Measurements from ENCODE around the gene FGD2. TPM values are rescaled to one million over a fixed set of nuclear protein-coding genes. Genes with fewer than 3 reads are reported as not detected.
"Not testable (repeated sequence)": the region's sequence is repeated elsewhere in the genome, so short reads cannot be mapped to it uniquely, and the experiment has no call there.

FGD2 gene
- total and polyA plus RNA-seq, 2 donors (not counting 3 experiments of a cell fraction or from before 2014, with no cell fraction given) = not detected

GRCh38 chr6:36989264-36989663, 16.2 kb upstream of the FGD2 start:
- no TSS peak for BruUV-seq (replicated peaks)
- H4K20me1 ChIP-seq (replicated peaks; ENCODE audit: control insufficient read depth, extremely low read depth, insufficient read depth, low read length) = no peaks in the 10 kb centered on the region
- dilution Hi-C loops (cut with MboI; ENCODE audit: extremely low pct_ligation_motif_present, low sequenced_read_pairs) (no loop called here), intact Hi-C loops (cut with micrococcal nuclease) (loop anchor here (10.0 kb wide), 1 partner anchor 224 kb away; no protein-coding TSS in a partner anchor)
- H3K9me1 ChIP-seq (replicated peaks; ENCODE audit: control insufficient read depth, extremely low read depth, insufficient read depth, low read length) = no peaks in the 10 kb centered on the region
- no peaks in the 10 kb centered on the region for H3K36me3 ChIP-seq (ENCODE audit: control insufficient read depth in 2 of 2, extremely low read depth in 1 of 2, insufficient read depth in 2 of 2, low read length in 2 of 2)
- CTCF ChIA-PET = interaction anchor here (1.0 kb wide), 1 partner anchor 29 kb away, joined by 4 read pairs; no protein-coding TSS in a partner anchor
- no peak overlapping the region for H3K27ac ChIP-seq (ENCODE audit: insufficient read depth, low read depth, low read length)
- H3K4me2 ChIP-seq (ENCODE audit: insufficient read depth, low read length) = no peak overlapping the region
- no peak overlapping the region for H3K9ac ChIP-seq (replicated peaks; ENCODE audit: extremely low read depth, insufficient read depth, low read length)
- DNase-seq (ENCODE audit: low read depth, low spot score) = no peak
- H3K4me3 ChIP-seq (replicated peaks in 1 of 3; ENCODE audit: insufficient read depth in 1 of 3, low read depth in 1 of 3, low read length in 3 of 3) = no peak overlapping the region
- H2AFZ ChIP-seq (ENCODE audit: low read depth, low read length) = no peak overlapping the region
- FAIRE-seq = no peak
- peaks cover 0 to 5% of the 10 kb centered on the region in 2 experiments for H3K27me3 ChIP-seq (ENCODE audit: control insufficient read depth in 2 of 2, insufficient read depth in 2 of 2, low read length in 2 of 2)
- H3K9me3 ChIP-seq (replicated peaks; ENCODE audit: control insufficient read depth, insufficient read depth, low read length) = no peaks in the 10 kb centered on the region
- no peak for TF ChIP-seq POLR2AphosphoS5 (IDR thresholded peaks at IDR 0.05; ENCODE audit: insufficient read depth, low read depth, low read length)
- TF ChIP-seq, protein P1, sequence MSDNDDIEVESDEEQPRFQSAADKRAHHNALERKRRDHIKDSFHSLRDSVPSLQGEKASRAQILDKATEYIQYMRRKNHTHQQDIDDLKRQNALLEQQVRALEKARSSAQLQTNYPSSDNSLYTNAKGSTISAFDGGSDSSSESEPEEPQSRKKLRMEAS (IDR thresholded peaks at IDR 0.05; ENCODE audit: insufficient read depth, insufficient read length) = no peak
- no peak for TF ChIP-seq CTCF (IDR thresholded peaks at IDR 0.05; ENCODE audit: extremely low read depth in 1 of 2, insufficient read depth in 1 of 2, low read depth in 1 of 2, low read length in 2 of 2)
- TF ChIP-seq POLR2A (IDR thresholded peaks at IDR 0.05; ENCODE audit: low read depth, low read length) = no peak
- TF ChIP-seq JUN (IDR thresholded peaks at IDR 0.05; ENCODE audit: borderline replicate concordance, insufficient read depth, insufficient read length, low read depth) = no peak
- TF ChIP-seq FOS (IDR thresholded peaks at IDR 0.05; ENCODE audit: borderline replicate concordance, insufficient read depth, low read length) = no peak
- TF ChIP-seq GATA2 (IDR thresholded peaks at IDR 0.05; ENCODE audit: insufficient read depth, insufficient read length, low read depth, low read length) = no peak
- TF ChIP-seq MYC (IDR thresholded peaks at IDR 0.05; ENCODE audit: low read depth, low read length) = no peak
- TF ChIP-seq EZH2 (IDR thresholded peaks at IDR 0.05; ENCODE audit: borderline replicate concordance, low read depth, low read length, severe bottlenecking) = no peak
- POLR2A ChIA-PET = no interaction called here
- peaks cover 17% of the 10 kb centered on the region for H3K79me2 ChIP-seq (ENCODE audit: control insufficient read depth, insufficient read depth, low read length)
- peaks cover 12% of the 10 kb centered on the region for H3K4me1 ChIP-seq (ENCODE audit: control insufficient read depth, extremely low read depth, insufficient read depth, low read length)

DNA sequence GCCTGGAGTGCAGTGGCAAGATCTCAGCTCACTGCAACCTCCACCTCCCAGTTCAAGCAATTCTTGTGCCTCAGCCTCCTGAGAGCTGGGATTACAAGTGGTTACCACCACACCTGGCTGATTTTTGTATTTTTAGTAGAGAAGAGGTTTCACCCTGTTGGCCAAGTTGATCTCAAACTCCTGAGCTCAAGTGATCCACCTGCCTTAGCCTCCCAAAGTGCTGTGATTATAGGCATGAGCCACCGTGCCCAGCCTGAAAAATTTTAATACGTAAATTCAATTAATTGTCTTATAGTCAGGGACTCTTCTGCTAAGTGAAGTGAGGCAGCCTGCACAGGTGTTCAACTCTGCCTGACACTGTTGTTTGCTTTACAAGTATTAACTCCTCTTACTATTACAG, 15.1 kb upstream of the FGD2 start:
- H3K27ac ChIP-seq (ENCODE audit: insufficient read depth, low read depth, low read length); H3K4me3 ChIP-seq (replicated peaks in 1 of 3; ENCODE audit: insufficient read depth in 1 of 3, low read depth in 1 of 3, low read length in 3 of 3); H3K79me2 ChIP-seq (ENCODE audit: control insufficient read depth, insufficient read depth, low read length); dilution Hi-C loops (cut with MboI; ENCODE audit: extremely low pct_ligation_motif_present, low sequenced_read_pairs); BruUV-seq (replicated peaks); H3K9me3 ChIP-seq (replicated peaks; ENCODE audit: control insufficient read depth, insufficient read depth, low read length); DNase-seq (ENCODE audit: low read depth, low spot score); H3K9me1 ChIP-seq (replicated peaks; ENCODE audit: control insufficient read depth, extremely low read depth, insufficient read depth, low read length); H2AFZ ChIP-seq (ENCODE audit: low read depth, low read length); H3K9ac ChIP-seq (replicated peaks; ENCODE audit: extremely low read depth, insufficient read depth, low read length); intact Hi-C loops (cut with micrococcal nuclease); H3K4me1 ChIP-seq (ENCODE audit: control insufficient read depth, extremely low read depth, insufficient read depth, low read length); H3K4me2 ChIP-seq (ENCODE audit: insufficient read depth, low read length); H3K36me3 ChIP-seq (ENCODE audit: control insufficient read depth in 2 of 2, extremely low read depth in 1 of 2, insufficient read depth in 2 of 2, low read length in 2 of 2); FAIRE-seq; H4K20me1 ChIP-seq (replicated peaks; ENCODE audit: control insufficient read depth, extremely low read depth, insufficient read depth, low read length); H3K27me3 ChIP-seq (ENCODE audit: control insufficient read depth in 2 of 2, insufficient read depth in 2 of 2, low read length in 2 of 2): not testable (repeated sequence)
- ChIA-PET POLR2A (interaction anchor here (0.6 kb wide), 1 partner anchor 27 kb away, joined by 3 read pairs; no protein-coding TSS in a partner anchor), CTCF (interaction anchor here (0.8 to 1.3 kb wide), 3 partner anchors 12 to 225 kb away, joined by 3 to 4 read pairs (median 4); no protein-coding TSS in a partner anchor)

Measured in endothelial cell of umbilical vein (primary cell).